Omental fat pad (tissue), 4 donors: ENCODE data around the gene COL8A1. TPM values are rescaled to one million over a fixed set of nuclear protein-coding genes. Genes with fewer than 3 reads are reported as not detected.

Source experiments
- ATAC-seq: fragments of 150-250 bp; one replicate; pipeline ENCODE4 v1.9.1; 2016; ENCODE audit warnings: mild to moderate bottlenecking, moderate library complexity; ENCODE audit not compliant: low FRiP score
- DNase-seq: peaks from one replicate; pipeline ENCODE4 v3.0.0-alpha.2; 2019; ENCODE audit warnings: low spot score
- CTCF ChIP-seq, 3 donors: fragments of 450-650 bp; IDR thresholded peaks; one replicate each; pipeline ENCODE4 v1.5.1; 2016 to 2017; ENCODE audit warnings: antibody characterized with exemption in 3 of 3, mild to moderate bottlenecking in 3 of 3, moderate library complexity in 2 of 3
- total RNA-seq, 4 donors: library from RNA; depleted of rRNA; stranded (reverse); fragments of >200 nt; gene quantifications; one replicate each; pipeline ENCODE4 v1.1.0, GENCODE V29; 2016

COL8A1 gene
- total RNA-seq, 4 donors from 2014 or later: 16.7 to 303 (median 151) TPM

- ATAC-seq: no peak
- TF ChIP-seq CTCF (IDR thresholded peaks at IDR 0.05): no peak
- DNase-seq: no peak
These were observed 123.2 kb downstream of the COL8A1 start for GRCh38 chr3:99761415-99762165.

- no peak for DNase-seq
- no peak for ATAC-seq
- TF ChIP-seq CTCF (IDR thresholded peaks at IDR 0.05): no peak
These were observed 124.5 kb downstream of the COL8A1 start for GRCh38 chr3:99762901-99763300.

- no peak for ATAC-seq
- TF ChIP-seq CTCF (IDR thresholded peaks at IDR 0.05): no peak
- DNase-seq: no peak
These were observed 126.0 kb downstream of the COL8A1 start for GRCh38 chr3:99764377-99764776.

- ATAC-seq (no peak), DNase-seq (no peak)
These were observed 126.9 kb downstream of the COL8A1 start for GRCh38 chr3:99765042-99765942.

GRCh38 chr3:99767291-99767690, 128.9 kb downstream of the COL8A1 start:
- ATAC-seq (no peak), DNase-seq (no peak)
- no peak for TF ChIP-seq CTCF (IDR thresholded peaks at IDR 0.05)

More at GRCh38 chr3:99765042-99765942, 126.9 kb downstream of the COL8A1 start:
- TF ChIP-seq CTCF (IDR thresholded peaks at IDR 0.05): no peak

- no peak for TF ChIP-seq CTCF (IDR thresholded peaks at IDR 0.05)
- DNase-seq (no peak), ATAC-seq (no peak)
These were observed 129.7 kb downstream of the COL8A1 start for GRCh38 chr3:99768126-99768525.
